ENCODE measurements around the gene PIPOX.
A peak's percentile ranks its signal among the peaks of the same experiment; 100 is the strongest.

Gene PIPOX, protein sequence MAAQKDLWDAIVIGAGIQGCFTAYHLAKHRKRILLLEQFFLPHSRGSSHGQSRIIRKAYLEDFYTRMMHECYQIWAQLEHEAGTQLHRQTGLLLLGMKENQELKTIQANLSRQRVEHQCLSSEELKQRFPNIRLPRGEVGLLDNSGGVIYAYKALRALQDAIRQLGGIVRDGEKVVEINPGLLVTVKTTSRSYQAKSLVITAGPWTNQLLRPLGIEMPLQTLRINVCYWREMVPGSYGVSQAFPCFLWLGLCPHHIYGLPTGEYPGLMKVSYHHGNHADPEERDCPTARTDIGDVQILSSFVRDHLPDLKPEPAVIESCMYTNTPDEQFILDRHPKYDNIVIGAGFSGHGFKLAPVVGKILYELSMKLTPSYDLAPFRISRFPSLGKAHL

DNA sequence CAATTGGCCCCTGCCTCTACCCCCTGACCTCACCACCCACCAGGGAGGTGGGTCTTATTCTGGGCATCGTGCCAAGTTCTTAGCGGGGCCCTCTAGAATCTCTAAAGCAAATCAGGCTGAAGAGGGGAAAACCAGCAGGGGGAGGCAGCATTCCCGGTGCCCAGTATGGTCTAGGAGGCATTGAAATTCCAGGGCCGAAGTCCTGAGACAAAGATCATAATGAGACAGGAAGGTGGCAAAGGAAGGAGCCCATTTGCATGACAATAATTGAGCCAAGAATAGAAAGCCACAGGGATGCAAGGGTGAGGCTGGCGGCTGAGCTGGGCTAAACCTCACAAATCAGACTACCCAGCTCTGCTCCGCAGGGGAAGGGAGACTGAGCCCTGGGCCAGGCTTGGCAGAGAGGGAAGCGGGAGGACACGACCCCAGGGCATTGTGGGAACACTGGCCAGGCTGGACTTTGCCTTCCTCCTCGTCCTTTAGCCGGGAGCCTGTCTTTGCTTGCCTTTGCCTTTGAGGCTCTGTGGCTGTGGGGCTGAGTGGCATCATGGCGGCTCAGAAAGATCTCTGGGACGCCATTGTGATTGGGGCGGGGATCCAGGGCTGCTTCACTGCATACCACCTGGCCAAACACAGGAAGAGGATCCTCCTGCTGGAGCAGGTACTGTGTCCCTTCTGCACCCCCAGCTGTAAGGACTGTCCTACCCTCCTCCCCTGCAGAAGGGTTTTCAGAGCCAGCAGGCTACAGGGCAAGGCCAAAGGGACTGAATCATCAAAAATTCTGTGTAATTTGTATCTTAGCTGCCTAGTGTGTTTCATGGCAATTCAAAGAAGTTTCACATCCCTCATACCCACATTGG is at the start of gene PIPOX:
Gene PIPOX, plus strand, starts transcription at position 463 of the 860 bp plus-strand sequence. Its CDS starts 85 bp downstream, at position 548.
- peak in 1 of 2 donors; percentile 28 for ATAC-seq

DNA sequence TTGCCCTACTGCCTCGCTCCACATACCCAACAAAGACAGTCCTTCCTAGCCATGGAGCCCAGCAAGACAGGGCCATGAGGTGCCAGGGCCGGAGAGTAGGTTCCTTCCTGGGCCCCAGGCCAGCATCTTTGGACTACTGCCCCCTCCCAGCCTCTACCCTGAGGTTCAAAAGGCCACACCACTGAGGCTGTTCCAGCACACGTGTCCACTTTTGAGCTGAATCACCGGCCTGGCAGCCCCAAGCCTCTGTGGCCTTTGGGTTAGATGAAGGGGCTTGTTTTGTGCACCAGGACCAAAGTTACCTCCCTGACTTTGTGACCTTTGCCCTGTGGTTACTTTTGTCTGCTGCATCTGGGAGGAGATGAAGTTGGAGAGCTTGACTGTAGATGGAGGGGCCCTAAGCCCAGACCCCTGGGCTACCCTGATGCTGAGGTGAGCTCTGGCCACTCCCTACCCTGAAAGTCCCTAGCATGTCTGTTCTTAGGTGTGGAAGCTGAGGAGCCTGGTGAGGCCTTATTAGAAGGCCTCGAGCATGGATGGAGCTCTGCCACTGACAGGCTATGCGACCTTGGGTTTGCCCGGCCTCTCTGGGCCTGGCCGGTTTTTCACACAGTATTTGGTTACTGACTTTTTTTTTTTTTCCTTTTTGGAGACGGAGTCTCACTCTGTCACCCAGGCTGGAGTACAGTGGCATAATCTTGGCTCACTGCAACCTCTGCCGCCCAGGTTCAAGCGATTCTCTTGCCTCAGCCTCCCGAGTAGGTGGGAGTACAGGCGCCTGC is 49.1 kb upstream of the PIPOX start:
- no peak for ATAC-seq

DNA sequence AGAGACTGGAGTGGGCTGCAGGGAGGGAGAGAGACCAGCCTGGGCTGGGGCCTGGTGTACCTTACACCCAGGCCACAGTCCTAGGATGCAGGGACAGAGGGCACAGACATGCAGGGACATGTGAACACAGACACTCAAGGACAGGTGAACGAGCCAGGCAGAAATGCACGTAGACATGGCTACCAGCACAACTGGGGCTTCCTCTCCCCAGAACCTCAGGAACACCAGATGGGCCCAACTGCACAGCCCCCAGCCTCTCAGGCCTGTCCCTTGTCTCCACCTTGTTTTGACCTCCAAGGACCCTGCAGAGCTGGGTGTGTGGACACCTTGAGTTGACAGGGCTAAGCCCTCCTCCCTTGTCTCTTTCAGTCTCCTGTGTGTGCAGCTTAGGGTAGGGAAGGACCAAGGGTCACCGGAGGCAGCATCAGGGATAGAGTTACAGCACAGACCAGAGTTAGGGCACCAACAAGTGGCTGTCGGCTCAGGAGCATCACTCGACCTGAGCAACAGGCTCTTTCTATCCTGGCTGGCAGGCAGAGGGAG is 46.3 kb upstream of the PIPOX start:
- no peak for ATAC-seq

DNA sequence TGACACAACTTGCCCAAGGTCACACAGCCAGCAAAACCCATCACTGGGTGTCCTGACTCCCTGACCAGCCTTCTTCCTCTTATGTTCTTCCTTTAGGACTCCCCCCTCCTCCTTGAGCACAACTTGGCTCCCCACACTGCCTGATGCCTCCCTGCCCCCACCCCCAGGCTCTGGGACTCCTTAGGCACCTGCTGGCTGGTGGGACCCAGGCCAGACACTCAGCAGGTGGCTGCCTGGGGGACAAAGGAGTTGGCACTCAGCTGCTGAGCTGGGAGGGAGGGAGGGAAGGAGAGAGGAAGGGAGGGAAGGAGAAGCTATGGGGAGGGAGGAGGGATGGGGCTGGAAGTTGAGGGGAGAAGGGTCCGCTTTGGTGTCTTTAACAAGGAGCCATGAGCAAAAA is 45.1 kb upstream of the PIPOX start:
- ATAC-seq: no peak

DNA sequence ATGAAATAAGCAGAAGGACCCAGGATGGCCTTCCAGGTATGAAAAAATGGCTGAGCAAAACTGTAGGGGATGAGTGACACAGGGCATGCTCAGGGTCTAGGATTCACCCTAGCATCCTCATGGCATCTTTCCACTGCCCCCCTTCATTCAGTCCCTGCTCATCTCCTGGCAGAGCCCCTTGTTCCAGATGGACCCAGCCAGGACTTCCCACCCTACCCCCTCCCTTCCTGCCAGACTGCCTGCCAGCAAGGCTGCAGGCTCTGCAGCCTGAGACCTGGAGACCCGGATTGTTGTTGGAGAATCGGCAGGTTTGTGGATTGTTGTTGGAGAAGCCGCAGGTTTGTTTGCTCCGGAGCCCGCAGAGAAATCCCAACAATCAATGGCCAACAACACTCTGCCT is 43.7 kb upstream of the PIPOX start:
- no peak for ATAC-seq

DNA sequence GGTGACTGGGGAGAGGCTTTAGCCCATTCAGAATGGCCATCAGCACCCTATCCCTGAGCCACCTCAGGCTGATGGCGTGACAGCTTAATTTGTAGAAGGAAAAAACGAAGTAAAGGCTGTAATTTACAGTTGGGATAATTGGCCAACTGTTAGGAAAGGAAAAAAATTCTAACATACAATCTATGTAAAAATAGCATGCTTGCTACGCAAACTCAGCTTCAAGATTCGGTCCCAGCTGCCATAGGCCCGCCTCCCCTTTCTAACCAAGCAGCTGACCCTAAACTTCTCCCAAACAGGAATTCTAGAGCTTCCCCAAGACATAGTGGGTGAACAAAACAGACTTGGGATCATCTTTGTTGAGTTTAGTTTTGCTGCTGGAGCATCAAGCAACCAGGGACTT is 42.0 kb upstream of the PIPOX start:
- no peak for ATAC-seq

DNA sequence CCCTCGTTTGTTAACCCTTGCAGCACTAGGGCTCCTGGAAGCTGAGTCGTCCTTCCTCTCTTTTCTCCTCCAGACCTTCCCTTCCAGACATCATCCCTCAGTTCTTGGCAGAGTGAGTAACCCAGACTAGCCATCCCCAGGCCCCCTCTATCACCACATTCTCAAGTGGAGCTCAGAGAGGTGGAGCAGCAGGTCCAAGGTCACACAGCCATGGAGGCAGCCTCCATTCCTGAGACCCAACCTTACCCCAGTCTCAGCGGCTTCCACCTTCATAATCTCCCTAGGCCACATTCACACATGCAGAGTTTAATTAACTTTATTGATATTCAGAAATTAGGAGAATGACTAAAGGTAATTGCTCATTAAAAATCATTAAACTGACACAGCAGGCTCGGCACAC is 40.1 kb upstream of the PIPOX start:
- ATAC-seq: no peak

DNA sequence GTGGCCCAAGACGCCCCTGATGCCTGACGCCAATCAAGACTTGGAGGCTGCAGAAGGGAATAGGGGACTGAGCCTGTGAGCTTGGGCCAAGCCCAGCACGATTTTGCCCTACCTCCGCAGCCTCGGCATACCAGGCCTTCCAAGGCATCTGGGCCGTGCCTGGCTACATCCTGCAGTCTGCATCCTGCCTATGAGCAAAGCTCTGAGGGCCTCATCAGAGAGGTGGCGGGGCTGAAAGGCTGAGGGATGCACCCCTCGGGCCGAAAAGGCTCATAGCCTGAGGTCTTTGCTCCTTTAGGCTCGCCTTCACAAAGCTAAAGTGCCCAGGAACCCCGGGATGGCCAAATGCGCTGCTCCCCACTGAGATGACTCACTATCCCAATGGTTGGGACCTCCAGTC is 39.7 kb upstream of the PIPOX start:
- no peak for ATAC-seq

DNA sequence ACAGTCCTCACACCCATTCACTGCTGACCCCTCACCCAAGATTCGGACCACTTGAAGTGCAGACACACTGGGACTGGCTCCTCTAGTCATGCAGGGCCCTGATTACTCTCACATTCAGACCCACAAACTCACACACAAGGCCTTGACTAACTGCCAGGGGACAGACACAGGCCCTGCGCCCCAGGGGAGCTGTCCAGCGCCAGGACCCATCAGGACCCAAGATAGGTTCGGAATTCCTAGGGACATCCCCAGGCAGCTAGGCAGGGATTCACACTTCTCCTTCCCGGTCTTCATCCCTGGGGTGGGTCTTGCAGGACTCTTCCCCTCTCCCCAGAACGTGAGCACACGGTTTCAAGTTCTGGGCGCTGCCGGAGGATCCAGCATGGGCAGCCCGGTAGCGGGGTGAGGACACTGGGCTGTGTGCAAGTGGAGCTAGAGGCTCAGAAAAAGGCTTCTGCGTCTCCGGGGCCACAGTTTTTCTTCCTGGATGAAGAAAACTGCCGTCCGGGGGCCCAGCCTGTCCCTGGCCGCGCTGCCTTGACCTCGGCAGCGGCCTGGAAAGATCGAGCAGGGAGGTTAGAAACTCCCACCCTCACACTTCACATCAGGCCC is 38.8 kb upstream of the PIPOX start:
- ATAC-seq: no peak

DNA sequence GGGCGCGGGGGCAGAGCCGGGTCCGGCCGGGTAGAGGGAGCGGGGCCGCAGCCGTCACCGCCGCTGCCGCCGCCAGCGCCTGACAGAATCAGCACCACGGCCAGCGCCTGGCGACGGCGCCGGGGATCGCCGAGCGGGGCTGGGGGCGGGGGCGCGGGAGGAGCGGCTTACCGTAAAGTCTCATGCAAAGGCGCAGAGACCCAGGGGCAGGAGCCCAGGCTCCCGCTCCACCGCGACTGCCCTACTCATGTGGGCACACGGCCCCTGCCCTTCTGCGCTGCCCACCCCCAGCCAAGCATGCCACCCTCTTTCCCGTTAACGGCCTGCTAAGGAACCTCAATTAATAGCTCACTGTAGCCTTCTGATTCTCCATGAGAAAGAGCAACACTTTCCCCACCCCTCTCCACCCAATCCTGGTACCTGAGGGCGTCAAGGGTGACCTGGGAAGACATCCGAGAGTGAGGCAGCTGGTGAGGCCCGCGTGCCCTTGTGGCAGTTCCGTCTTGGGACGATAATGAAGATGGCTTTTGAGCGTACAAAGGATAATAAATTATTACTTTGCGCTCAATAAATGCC is 36.9 kb upstream of the PIPOX start, which contains the start of gene SEZ6:
Gene SEZ6, minus strand, starts transcription at position 98 of the 576 bp plus-strand sequence. CDS start 164 bp downstream, outside the sequence.
- ATAC-seq: peak; percentile 63 to 77

DNA sequence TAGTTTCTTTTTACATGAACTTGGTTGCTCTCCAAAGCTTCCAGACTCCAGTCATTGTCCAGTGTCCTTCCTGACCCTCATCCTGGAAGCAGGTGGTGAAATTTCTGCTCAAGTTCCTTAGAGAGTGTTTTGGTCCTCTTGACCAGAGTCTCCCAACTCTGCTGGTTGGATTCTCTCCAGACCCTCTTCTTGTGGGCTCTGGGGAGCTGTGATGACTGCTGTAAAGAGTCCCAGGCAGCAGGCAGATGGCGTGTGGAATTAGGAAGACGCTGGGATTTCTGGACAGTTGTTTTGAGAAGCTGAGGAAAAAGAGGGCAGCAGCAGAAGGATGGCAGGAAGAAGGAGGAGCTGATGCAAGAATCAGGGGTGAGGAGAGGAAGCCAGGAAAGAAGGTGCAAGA is 35.5 kb upstream of the PIPOX start:
- ATAC-seq: no peak

DNA sequence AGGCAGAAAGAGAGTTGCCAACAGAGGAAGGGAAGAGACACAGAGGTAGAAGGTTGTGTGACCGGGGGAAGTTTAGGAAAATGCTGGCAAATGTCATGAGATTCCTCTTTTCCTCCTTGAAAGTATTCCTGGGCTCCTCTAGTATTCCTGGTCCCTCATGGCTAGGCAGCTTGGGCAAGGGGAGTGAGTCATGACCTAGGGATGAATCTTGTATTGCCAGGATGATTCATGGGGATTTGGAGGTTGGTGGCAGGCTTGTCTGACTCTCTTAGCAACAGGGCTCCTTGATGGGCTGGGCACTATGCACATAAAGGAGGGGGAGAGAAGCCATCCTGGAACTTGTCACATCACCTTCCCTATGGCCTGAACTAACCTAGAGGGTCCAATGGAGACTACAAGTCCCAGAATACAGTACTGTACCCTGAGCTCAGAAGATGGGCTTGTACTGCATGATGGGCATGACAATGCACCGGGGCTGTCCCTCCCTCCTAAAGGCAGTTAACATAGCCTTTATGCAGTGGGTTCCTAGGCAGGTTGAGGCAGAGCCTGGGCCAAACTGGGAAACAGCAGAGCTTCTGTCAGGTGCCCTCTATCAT is 35.0 kb upstream of the PIPOX start:
- no peak for ATAC-seq

DNA sequence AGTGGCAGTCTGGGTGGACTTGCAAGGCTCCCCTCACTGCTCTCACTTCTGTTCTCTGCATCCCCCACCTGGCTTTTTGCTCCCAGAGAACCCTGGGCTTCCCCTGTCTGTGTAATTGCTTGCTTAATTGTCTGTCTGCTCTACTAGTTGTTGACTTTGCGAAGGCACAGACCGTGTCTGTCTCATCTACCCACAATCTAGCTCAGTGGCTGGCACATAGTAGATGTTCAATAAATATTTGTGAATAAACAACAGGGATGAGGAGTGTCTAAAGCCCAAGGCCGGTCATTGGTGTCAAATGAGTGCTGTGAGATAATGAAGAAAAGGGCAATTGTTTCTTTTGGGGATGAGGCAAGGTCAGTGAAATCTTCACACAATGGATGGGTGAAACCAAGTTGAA is 34.4 kb upstream of the PIPOX start:
- ATAC-seq: no peak

DNA sequence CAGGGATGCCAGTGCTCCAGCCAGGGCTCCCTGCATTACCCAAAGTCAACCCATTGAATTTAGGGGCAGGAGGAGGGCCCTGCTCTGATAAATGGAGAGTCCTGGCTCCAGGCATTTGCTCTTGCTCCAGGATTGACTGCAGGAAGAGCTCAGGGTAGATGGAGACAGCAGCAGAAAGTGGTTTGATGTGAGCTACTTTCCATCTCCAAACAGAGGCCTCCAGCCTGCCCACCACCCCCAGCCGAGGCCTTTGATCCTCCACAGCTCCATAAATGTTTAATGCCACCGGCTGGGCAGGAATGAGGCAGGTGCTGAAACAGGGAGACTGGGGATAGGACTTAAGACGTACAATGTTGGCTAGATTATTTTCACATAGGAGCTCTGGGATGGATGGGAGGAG is 32.8 kb upstream of the PIPOX start:
- no peak for ATAC-seq

DNA sequence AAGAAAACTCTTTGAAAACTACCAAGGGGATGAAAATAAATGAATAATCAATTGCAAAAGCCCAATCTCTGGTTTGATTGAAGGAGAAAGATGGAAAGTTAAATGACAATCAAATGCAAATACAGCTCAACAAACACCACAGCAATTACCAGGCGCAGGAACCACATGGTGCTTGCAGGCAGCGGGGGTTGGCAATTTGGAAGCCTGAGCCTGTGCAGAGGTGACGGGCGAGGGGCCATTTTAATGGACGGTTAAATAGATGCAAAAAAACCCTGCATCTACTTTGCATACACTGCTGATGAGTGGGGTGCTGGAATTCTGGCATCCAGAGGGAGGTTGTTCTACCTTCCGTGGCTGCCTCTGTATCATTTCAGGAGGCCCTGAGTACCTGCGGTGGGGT is 32.4 kb upstream of the PIPOX start:
- no peak for ATAC-seq

DNA sequence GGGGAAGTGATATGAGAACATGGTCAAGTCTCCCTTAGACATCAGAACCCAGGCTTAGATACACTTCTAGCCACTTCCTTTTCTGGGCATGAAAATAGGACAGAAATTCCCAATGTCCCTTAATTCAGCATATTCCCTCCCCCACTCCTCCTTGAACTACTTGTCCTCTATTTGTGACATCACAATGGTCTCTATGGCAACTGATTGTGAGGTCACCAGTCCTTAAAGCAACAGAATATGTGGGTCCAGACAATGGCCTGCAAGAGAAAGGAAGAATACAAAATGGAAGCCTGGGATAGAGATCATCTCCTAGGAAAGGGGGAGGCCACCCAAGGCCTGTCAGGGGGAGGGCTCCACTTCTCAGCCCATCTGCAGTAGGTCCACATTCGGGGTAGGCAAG is 30.4 kb upstream of the PIPOX start:
- no peak for ATAC-seq

DNA sequence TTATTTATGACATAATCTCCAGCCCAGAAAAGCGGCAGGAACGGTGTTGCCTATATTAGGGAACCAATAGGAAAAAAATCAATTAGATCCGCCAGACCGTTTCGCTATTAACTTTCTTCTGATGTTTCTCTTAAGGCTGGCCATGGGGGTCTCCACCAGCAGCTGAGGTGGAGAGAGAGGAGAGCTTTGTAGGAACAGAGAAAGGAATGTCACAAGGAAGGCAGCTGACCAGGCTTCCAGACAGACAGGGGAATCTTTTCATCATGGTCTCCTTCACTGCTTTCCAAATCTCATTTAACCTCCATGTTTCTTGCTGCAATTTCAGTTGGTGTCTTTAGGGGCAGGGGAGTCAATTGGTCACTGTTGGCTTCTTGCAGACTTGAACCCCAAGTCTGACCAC is 28.2 kb upstream of the PIPOX start:
- ATAC-seq: no peak

DNA sequence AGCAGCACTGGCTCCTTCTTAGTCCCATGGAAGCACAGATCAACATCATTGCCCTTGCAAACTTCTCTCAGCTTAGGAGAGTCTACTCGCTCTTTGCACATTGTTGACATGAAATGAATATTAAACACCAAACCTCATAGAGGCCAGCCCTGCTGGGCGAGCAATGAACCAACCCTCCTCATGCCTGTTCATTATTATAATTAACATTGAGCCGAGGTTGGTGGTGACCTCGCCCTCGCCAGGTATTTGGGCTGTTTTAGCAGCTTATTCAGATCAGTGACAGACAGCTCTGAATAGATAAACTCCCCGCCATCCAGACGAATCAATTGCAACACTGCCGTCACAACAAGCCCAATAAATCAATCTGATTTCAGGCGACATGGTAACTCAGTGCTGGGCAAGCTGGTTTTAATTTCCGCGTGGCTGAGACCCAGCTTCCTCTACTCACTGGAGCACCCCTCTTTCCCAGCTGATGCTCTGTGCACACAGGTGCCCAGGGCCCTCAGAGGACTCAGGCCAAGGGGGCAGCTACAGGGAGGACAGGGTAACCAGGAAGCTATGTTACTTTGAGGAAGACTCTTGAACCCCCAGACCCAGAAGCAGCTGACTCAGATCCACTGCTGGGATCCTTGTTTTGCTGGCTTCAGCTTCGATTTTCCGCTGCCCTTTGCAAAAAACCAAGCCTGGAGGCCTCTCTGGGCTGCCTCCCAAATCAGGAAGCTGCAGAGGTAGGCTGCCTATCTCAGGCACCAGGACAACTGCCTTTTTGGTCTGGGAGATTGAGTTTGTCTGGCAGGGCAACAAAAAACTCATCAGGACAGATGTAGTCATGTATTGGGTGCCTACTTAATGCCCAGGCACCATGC is 26.4 kb upstream of the PIPOX start:
- no peak for ATAC-seq

DNA sequence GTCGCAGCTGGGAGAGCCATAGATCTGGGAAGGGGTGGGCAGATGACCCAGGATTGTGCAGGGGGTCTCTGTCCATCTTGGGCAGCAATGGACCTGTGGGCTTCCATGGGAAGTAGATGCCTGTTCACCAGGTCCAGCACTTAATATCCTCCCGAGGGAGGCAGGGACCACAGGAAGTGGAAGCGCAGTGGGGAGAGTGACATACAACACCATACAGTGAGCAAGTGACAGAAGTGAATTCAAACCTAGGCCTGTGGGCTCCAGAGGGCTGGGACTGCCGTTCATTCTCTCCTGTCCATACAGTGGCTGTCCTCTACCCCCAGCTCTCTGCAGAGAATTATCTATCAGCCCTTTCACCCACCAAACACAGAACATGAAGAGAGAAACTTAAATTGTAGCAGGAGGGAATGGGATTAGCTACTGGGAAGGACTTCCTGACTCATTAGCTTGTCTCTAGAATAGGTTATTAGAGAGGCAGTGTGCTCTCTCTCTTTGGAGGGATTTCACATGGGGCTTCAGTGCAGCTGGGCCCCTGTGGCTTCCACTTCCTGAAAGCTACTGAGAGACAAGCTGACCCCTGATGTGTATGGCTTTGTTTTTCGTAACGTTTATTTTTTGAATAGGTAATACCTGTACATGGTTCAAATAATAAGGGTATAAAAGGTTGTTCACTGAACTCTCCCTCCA is 24.0 kb upstream of the PIPOX start:
- ATAC-seq: no peak

Data from activated CD4-positive, CD25-positive, alpha-beta regulatory T cell treated with anti-CD3 and anti-CD28 coated beads, Interleukin-2, amount 50 U/mL, for 24 hours (primary cell).